AG04449 (cell line): Measurements from ENCODE around the gene FAM124A.

Source experiments
- CTCF ChIA-PET: fragments of 350-600 bp; formaldehyde crosslinking; extraction: SDS; loops from one replicate; lab custom pipeline; 2021; ENCODE audit warnings: antibody characterized with exemption; lab: Yijun Ruan, JAX
- POLR2A ChIA-PET: fragments of 400-600, 350-600 bp; formaldehyde crosslinking; extraction: SDS; loops from one replicate; lab custom pipeline; 2020; ENCODE audit warnings: antibody characterized with exemption, inconsistent platforms; lab: Yijun Ruan, JAX
- DNase-seq: peaks from one replicate; pipeline ENCODE4 v3.0.0-alpha.2; 2010; ENCODE audit warnings: low read depth, low spot score
- H3K4me3 ChIP-seq: 2 replicates; pipeline ENCODE4 v1.5.1; 2011; ENCODE audit warnings: low read depth, mild to moderate bottlenecking, control low read depth, low read length
- CTCF ChIP-seq: IDR thresholded peaks from one replicate; pipeline ENCODE4 v1.5.1; 2011; ENCODE audit warnings: mild to moderate bottlenecking, moderate library complexity, low read length, control low read depth, inconsistent platforms; ENCODE audit not compliant: insufficient read depth; ENCODE audit errors: missing control alignments

Gene FAM124A

GRCh38 chr13:51261610-51262249 lies 39.5 kb downstream of the FAM124A start:
- CTCF ChIA-PET = interaction anchor here (3.1 kb wide), 1 partner anchor 25 kb away, joined by 11 read pairs; no protein-coding TSS in a partner anchor
- TF ChIP-seq CTCF = no peak
- no peak for DNase-seq
- POLR2A ChIA-PET = no interaction called here
- H3K4me3 ChIP-seq = no peak overlapping the region

GRCh38 chr13:51262501-51263211 lies 40.5 kb downstream of the FAM124A start:
- TF ChIP-seq CTCF = no peak
- ChIA-PET CTCF (interaction anchor here (1.7 to 3.1 kb wide), 2 partner anchors 23 to 24 kb away, joined by 6 to 11 read pairs; no protein-coding TSS in a partner anchor), POLR2A (no interaction called here)
- no peak for DNase-seq
- no peak overlapping the region for H3K4me3 ChIP-seq

- POLR2A ChIA-PET = no interaction called here
- TF ChIP-seq CTCF = no peak
- CTCF ChIA-PET = interaction anchor here (4.5 kb wide), 1 partner anchor 20 kb away, joined by 29 read pairs; no protein-coding TSS in a partner anchor
- H3K4me3 ChIP-seq = no peak overlapping the region
- no peak for DNase-seq
Observed at GRCh38 chr13:51266642-51267041, 44.4 kb downstream of the FAM124A start.

GRCh38 chr13:51267622-51268021 lies 45.4 kb downstream of the FAM124A start:
- DNase-seq = no peak
- CTCF ChIA-PET = interaction anchor here (4.5 kb wide), 1 partner anchor 19 kb away, joined by 29 read pairs; no protein-coding TSS in a partner anchor
- POLR2A ChIA-PET = no interaction called here
- no peak overlapping the region for H3K4me3 ChIP-seq
- TF ChIP-seq CTCF = no peak

GRCh38 chr13:51269039-51269438 lies 46.8 kb downstream of the FAM124A start:
- no peak for TF ChIP-seq CTCF
- ChIA-PET POLR2A (no interaction called here), CTCF (interaction anchor here (0.6 to 4.5 kb wide), 5 partner anchors 14 to 1430 kb away, joined by 3 to 29 read pairs (median 3); no protein-coding TSS in a partner anchor)
- DNase-seq = no peak
- H3K4me3 ChIP-seq = no peak overlapping the region

GRCh38 chr13:51270623-51271415 lies 48.6 kb downstream of the FAM124A start:
- ChIA-PET POLR2A (no interaction called here), CTCF (interaction anchor here (1.0 to 5.4 kb wide), 2 partner anchors 16 to 145 kb away, joined by 4 to 51 read pairs; no protein-coding TSS in a partner anchor)
- no peak overlapping the region for H3K4me3 ChIP-seq
- no peak for TF ChIP-seq CTCF
- no peak for DNase-seq
